ENCODE results near the gene SH3BP4.

SH3BP4 gene

DNA sequence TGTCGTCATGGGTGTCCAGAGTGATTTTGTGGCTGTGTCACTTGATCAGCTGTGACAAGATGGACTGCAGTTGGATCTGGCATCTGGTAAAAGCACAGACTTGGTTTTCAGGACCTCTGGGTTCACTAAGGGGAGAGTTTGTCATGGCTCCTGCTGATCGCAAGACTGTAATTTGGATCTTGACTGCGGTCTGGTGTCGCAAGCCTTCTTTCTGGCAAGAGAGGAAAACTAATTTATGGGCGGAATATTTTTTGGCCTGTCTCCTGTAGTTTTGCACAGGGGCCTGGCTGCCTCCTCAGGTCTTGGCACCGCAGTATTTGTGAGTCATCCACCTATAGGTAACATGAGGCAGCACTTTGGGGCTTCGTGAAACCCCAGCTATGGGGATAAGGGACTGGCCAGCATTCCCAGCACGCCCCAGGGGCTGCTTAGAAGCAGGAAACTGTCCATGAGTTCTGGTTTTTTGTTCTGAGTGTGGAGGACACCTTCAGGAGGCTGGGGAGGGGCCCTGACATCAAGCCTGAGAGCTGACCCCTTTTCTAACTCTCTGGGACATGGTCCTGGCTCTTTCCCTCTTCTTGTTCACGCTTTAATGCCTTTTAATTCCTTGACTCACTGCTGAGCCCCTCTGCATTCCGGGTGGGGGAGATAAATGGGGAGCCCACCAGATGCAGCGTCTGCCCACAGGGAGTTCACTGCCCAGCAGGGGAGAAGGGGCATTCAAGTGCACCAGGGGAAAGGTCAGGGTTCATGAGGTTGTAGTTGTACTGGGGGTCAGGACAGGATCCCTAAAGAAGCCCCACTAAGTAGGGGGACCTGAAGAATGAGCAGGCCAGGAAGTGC is 12.2 kb downstream of the SH3BP4 start:
- TF ChIP-seq, protein P1, sequence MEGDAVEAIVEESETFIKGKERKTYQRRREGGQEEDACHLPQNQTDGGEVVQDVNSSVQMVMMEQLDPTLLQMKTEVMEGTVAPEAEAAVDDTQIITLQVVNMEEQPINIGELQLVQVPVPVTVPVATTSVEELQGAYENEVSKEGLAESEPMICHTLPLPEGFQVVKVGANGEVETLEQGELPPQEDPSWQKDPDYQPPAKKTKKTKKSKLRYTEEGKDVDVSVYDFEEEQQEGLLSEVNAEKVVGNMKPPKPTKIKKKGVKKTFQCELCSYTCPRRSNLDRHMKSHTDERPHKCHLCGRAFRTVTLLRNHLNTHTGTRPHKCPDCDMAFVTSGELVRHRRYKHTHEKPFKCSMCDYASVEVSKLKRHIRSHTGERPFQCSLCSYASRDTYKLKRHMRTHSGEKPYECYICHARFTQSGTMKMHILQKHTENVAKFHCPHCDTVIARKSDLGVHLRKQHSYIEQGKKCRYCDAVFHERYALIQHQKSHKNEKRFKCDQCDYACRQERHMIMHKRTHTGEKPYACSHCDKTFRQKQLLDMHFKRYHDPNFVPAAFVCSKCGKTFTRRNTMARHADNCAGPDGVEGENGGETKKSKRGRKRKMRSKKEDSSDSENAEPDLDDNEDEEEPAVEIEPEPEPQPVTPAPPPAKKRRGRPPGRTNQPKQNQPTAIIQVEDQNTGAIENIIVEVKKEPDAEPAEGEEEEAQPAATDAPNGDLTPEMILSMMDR (IDR thresholded peaks at IDR 0.05; ENCODE audit: control insufficient read depth, insufficient read depth, low read depth, low read length, missing control alignments): no peak
- DNase-seq (ENCODE audit: low read depth): no peak
- no peak overlapping the region for H3K4me3 ChIP-seq (ENCODE audit: control insufficient read depth, low read depth, low read length)

DNA sequence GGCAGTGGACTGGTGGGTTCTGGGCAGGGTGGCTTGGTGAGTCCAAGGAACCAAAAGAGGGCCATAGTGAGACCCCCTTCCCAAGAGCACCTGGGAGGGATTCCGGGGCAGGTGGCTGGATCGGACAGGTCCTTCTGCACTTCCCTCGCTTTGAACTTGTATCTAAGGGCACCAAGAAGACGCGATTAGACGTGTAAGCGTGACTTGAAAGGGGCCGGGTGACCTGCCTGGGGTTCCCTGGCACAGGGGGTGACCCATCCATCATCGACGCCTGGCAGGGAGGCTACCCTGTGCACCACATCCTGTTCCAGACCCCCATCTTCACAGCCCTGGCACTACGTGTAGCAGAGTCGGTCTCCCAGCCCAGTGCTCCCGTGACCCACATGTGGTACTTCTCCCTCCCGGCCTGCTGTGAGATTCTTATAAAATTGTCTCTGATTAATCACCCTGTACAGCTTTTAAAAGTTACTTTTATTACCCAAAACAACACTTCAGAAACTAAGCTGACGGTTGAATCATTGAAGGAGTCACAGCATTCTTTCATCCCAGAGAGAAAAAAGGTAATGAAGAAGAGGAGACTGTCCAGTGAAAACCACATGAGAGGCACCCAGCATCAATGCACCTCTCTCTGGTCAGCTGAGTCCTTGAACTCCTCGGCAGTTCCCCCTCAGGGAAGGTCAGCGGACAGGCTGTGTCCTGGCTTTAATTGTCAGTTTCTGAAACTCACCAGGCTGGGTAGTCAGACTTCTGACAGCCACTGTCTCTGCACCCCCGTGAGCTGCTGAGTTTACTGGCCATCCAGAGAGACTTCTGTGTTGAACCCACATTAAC is 13.0 kb downstream of the SH3BP4 start:
- H3K4me3 ChIP-seq (ENCODE audit: control insufficient read depth, low read depth, low read length): no peak overlapping the region
- DNase-seq (ENCODE audit: low read depth): no peak
- TF ChIP-seq, protein P1 (IDR thresholded peaks at IDR 0.05; ENCODE audit: control insufficient read depth, insufficient read depth, low read depth, low read length, missing control alignments): no peak

DNA sequence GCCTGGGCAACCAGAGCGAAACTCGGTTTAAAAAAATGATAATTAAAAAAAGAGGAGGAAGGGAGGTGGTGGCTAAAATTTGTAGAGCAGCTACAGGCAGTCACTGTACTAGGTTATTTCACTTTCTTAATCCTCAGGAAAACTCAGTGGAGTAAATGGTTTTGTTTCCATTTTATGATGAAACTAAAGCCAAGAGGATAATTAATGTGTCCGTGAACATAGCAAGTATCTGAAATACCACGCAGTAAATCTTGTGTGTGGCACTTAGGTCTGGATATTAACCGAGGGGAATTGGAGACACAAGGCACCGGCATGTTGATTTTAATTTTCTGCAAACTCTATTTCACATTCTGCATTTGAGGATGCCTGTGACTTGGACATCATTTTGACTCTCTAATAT is 14.5 kb downstream of the SH3BP4 start:
- TF ChIP-seq, protein P1 (IDR thresholded peaks at IDR 0.05; ENCODE audit: control insufficient read depth, insufficient read depth, low read depth, low read length, missing control alignments): no peak
- no peak overlapping the region for H3K4me3 ChIP-seq (ENCODE audit: control insufficient read depth, low read depth, low read length)
- DNase-seq (ENCODE audit: low read depth): no peak

DNA sequence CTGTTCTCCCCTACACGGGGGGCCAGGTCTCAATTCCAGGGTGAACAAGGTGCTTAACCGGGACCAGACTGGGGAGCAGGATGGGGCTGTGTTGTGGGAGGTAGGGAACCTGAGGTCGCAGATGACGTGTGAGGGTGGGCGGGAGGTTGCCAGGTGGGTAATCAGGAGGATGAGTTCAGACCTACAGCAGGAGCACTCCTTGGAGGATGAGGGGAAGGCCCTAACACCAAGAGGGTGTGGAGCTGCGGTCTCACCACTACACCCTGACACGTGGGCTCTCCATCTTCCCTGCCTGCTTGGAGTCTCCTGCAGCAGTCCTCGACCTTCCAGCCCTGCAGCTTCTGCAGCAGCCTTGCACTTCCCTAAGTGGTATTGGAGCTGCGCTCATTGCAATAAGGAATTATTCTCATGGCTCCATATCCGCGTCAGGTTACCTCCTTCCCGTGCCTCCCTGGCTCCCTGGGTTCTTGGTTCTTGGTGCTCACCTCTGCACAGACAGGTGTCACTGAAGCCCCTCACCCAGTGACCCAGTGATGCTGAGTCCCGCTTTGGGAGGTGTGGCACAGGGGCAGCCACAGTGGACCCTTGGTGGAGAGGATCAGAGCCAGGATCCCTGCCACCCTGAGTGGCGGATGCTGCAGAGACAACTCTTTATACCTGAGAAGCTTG is 15.5 kb downstream of the SH3BP4 start:
- DNase-seq (ENCODE audit: low read depth): no peak
- H3K4me3 ChIP-seq (ENCODE audit: control insufficient read depth, low read depth, low read length): no peak overlapping the region
- TF ChIP-seq, protein P1 (IDR thresholded peaks at IDR 0.05; ENCODE audit: control insufficient read depth, insufficient read depth, low read depth, low read length, missing control alignments): no peak

DNA sequence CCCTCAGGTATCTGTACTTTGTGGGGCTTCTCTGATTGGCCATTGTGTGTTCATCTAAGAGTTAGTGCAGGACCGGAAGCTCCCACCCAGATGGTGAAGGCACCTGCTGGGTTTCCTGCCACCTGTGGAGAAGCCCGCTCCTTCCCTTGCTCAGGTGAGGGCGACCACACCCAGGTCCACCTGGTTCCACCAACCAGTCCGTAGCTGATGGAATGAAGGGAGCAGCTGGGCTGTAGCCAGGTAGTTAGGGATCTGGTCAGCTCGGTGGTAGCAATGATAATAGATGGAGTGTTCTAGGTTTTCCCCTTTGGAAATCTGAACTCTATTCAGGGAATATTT is 16.0 kb downstream of the SH3BP4 start:
- H3K4me3 ChIP-seq (ENCODE audit: control insufficient read depth, low read depth, low read length): no peak overlapping the region
- TF ChIP-seq, protein P1 (IDR thresholded peaks at IDR 0.05; ENCODE audit: control insufficient read depth, insufficient read depth, low read depth, low read length, missing control alignments): no peak
- no peak for DNase-seq (ENCODE audit: low read depth)

DNA sequence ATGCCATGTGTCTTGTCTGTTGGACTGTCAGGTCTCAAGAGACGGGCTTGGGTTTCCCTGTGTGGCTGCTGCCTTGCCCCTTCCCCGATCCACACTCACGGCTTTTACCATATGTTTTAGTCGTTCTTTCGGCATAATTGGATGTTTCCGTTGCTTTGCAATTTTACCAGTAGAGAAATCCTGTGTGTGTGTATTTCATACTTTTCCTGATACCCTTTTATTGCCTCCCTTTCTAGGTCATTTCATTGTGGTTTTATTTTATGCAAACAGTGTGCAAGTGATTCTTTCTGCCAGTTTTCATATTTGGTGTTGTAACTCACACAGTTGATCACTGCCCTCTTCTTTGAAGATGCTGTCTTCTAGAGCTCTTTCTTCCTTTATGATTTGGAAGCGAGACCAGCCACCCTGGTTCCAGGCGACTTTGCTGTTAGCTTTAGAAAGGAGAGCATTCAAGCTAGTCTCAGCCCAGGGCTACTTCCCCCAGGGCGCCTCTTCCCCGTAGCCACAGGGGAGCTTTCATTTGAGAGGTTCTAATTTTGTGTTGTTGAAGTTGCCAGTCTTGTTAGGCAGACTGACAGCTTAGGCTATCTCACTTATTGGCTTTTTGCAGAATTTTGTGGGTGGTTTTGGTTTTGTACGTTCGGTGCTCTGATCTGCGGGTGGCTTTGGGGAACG is 17.0 kb downstream of the SH3BP4 start:
- no peak overlapping the region for H3K4me3 ChIP-seq (ENCODE audit: control insufficient read depth, low read depth, low read length)
- DNase-seq (ENCODE audit: low read depth): no peak
- TF ChIP-seq, protein P1 (IDR thresholded peaks at IDR 0.05; ENCODE audit: control insufficient read depth, insufficient read depth, low read depth, low read length, missing control alignments): no peak

Data from AG09309 (cell line).